Sigmoid colon (tissue), 4 donors: ENCODE results near the gene AATF.

ENCODE experiments used
- CTCF ChIP-seq, 4 experiments: fragments of 450-650 bp in 3 of 4; fragments of 200-600 bp in 1 of 4; IDR thresholded peaks; one replicate each; pipeline ENCODE4 v1.5.1; 2016 to 2019; ENCODE audit warnings: antibody characterized with exemption in 4 of 4, mild to moderate bottlenecking in 3 of 4, moderate library complexity in 2 of 4
- EP300 ChIP-seq, 4 donors: sonication (generic); formaldehyde crosslinking; IDR thresholded peaks; one replicate each; pipeline ENCODE4 v1.6.1; 2017; ENCODE audit warnings: antibody characterized with exemption in 4 of 4
- POLR2A ChIP-seq, 2 donors: fragments of 450-650 bp; IDR thresholded peaks; one replicate each; pipeline ENCODE4 v1.6.1; 2016; ENCODE audit warnings: antibody characterized with exemption in 2 of 2, mild to moderate bottlenecking in 2 of 2, moderate library complexity in 2 of 2

GRCh38 chr17:36993227-36993626 is 44.5 kb downstream of the AATF start:
- TF ChIP-seq CTCF (IDR thresholded peaks at IDR 0.05) (no peak), POLR2A (IDR thresholded peaks at IDR 0.05) (no peak), EP300 (IDR thresholded peaks at IDR 0.05) (no peak)
